Memory B cell (primary cell): ENCODE results near the gene GIMAP2.
A peak's percentile ranks its signal among the peaks of the same experiment; 100 is the strongest.
"Not testable (repeated sequence)": the region's sequence is repeated elsewhere in the genome, so short reads cannot be mapped to it uniquely, and the experiment has no call there.

Experiments
- ATAC-seq: fragments of 150-1000 bp; cut with Tn5 transposase; 2 replicates; pipeline ENCODE4 v1.10.0; 2021; ENCODE audit warnings: low read depth, mild to moderate bottlenecking, moderate library complexity
- DNase-seq, 2 donors: peaks; one replicate each; pipeline ENCODE4 v3.0.0; 2022; ENCODE audit warnings: low spot score in 2 of 2
- H3K27ac Mint-ChIP-seq: one replicate; pipeline ENCODE4 v1.8.0; 2022; ENCODE audit warnings: mild to moderate bottlenecking, moderate library complexity, mixed read lengths
- H3K27me3 Mint-ChIP-seq: one replicate; pipeline ENCODE4 v1.8.0; 2022; ENCODE audit warnings: mixed read lengths
- H3K36me3 Mint-ChIP-seq: one replicate; pipeline ENCODE4 v1.8.0; 2022; ENCODE audit warnings: mild to moderate bottlenecking, mixed read lengths
- H3K4me1 Mint-ChIP-seq: one replicate; pipeline ENCODE4 v1.8.0; 2022; ENCODE audit warnings: mixed read lengths
- H3K4me3 Mint-ChIP-seq: one replicate; pipeline ENCODE4 v1.8.0; 2022; ENCODE audit warnings: mild to moderate bottlenecking, moderate library complexity, mixed read lengths
- H3K9me3 Mint-ChIP-seq: one replicate; pipeline ENCODE4 v1.8.0; 2022; ENCODE audit warnings: mixed read lengths

GIMAP2 gene

DNA sequence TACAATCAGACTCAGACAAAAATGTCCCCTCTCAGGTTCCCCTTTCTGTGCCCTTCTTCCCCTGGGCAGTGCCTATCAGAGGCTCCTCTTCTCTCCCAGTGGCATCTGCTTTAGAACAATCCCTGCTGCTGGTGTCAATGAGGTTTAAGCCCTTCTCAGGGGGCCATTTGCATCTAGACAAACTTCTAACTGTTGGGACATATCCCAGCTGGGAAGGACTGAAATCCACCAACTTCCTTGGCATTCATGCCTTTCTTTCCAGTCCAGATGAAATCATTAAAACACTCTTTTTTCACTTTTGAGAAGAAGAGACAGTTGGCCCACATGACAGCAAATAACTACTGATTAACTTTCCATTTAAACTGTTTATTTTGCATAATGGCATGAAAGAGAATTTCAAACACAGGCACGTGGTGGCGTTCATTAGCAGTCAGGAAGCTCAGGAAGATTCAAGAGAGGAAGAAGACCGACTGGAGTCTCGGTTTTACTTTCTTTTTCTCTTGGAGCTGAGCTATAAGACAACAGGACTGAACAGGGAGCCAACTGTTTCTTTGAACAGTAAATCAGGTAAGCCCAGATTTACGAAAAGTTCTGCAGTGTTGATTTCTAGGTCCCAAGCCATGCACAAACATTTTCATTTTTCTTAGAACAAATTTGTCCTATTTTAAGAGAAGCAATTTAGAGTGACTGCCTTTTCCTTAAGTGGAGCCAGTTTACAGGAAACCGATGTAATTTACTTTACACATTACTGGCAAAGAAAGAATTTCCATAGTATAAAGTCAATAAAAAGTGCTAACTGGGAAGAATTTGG lies at the start of gene GIMAP2:
Gene GIMAP2 (plus strand): TSS at position 488 of the 811 bp plus-strand sequence. CDS start 1,354 bp downstream, outside the sequence.
- ATAC-seq (peak; percentile 92), DNase-seq (peak in 1 of 2 donors; percentile 14)
- no peaks in the 10 kb centered on the region for H3K27me3 Mint-ChIP-seq
- H3K4me1 Mint-ChIP-seq, result peaks cover 25% of the 10 kb centered on the region
- peak within 1 kb of the TSS; percentile 82 for H3K27ac Mint-ChIP-seq
- peaks cover 6% of the 10 kb centered on the region for H3K9me3 Mint-ChIP-seq
- peak within 1 kb of the TSS; percentile 91 for H3K4me3 Mint-ChIP-seq
- peaks cover 30% of the 10 kb centered on the region for H3K36me3 Mint-ChIP-seq

GRCh38 chr7:150641854-150642253 lies 43.7 kb upstream of the GIMAP2 start:
- Mint-ChIP-seq H3K4me1 (no peaks in the 10 kb centered on the region), H3K27ac (no peak overlapping the region), H3K9me3 (peaks cover 16% of the 10 kb centered on the region), H3K27me3 (peaks cover 11% of the 10 kb centered on the region), H3K4me3 (no peak overlapping the region), H3K36me3 (peaks cover 4% of the 10 kb centered on the region)
- no peak for DNase-seq
- no peak for ATAC-seq

DNA sequence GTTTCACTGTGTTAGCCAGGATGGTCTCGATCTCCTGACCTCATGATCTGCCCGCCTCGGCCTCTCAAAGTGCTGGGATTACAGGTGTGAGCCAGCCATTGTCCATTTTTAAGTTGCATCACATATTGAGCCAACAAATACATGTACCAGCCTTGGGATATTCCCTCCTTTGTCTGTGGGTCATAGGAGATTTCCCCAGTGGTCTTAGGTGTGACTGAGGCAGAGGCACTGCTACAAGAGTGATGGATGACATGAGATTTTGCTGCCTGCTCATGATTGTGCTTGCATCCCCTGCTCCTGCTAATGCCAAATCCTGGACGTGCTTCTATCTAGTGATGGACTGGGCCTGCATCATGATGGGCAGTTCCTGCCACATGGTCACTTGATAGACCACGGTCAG lies 42.6 kb upstream of the GIMAP2 start:
- H3K9me3 Mint-ChIP-seq, result peaks cover 13% of the 10 kb centered on the region
- no peak overlapping the region for H3K4me3 Mint-ChIP-seq
- no peaks in the 10 kb centered on the region for H3K4me1 Mint-ChIP-seq
- H3K27ac Mint-ChIP-seq, result no peak overlapping the region
- H3K27me3 Mint-ChIP-seq, result peaks cover 11% of the 10 kb centered on the region
- no peak for DNase-seq
- peaks cover 4% of the 10 kb centered on the region for H3K36me3 Mint-ChIP-seq
- ATAC-seq, result no peak

DNA sequence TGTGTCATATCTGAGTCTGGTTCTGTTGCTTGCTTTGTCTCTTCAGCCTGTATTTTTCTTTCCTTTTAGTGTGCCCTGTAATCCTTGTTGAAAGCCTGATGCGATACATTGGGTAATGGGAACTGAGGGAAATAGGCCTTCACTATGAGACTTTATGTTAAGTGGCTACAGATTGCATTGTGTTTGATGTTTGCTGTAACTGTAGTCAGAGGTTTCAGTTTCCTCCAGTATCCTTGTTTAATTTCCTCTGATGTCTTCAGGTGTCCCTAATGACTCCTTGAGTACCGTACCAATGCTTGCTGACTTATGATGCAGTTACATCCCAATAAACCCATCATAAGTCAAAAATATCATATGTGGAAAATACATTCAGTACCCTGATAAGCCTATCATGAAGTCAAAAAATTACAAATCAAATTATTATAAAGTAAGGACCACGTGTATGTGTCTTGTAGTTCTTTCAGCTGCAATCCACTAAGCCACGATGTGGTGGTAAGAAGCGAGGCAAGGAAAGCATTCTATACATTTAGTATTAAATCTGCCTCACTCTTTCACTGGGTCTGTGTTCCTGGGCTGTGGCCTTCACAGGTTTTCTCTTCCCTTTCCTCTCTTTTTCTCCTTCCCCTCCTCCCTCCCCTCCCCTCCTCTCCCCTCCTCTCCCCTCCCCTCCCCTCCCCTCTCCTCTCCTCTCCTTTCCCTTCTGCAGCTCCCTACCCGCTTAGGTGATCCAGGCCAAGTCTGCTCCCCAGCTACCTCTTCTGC lies 40.1 kb upstream of the GIMAP2 start:
- peaks cover 10% of the 10 kb centered on the region for H3K9me3 Mint-ChIP-seq
- H3K27me3 Mint-ChIP-seq, result peaks cover 9% of the 10 kb centered on the region
- no peak for ATAC-seq
- no peak for DNase-seq
- H3K36me3 Mint-ChIP-seq, result peaks cover 2% of the 10 kb centered on the region
- H3K27ac Mint-ChIP-seq, result peak overlapping the region; percentile 2
- H3K4me1 Mint-ChIP-seq, result no peaks in the 10 kb centered on the region
- no peak overlapping the region for H3K4me3 Mint-ChIP-seq

- Mint-ChIP-seq H3K27ac (no peak overlapping the region), H3K27me3 (peaks cover 5% of the 10 kb centered on the region), H3K36me3 (peaks cover 2% of the 10 kb centered on the region), H3K9me3 (peaks cover 7% of the 10 kb centered on the region), H3K4me3 (no peak overlapping the region), H3K4me1 (no peaks in the 10 kb centered on the region)
- ATAC-seq (no peak), DNase-seq (no peak)
Observed at GRCh38 chr7:150648353-150649079, 37.0 kb upstream of the GIMAP2 start.

GRCh38 chr7:150649080-150649385 lies 36.5 kb upstream of the GIMAP2 start:
- H3K9me3 Mint-ChIP-seq, result peaks cover 7% of the 10 kb centered on the region

DNA sequence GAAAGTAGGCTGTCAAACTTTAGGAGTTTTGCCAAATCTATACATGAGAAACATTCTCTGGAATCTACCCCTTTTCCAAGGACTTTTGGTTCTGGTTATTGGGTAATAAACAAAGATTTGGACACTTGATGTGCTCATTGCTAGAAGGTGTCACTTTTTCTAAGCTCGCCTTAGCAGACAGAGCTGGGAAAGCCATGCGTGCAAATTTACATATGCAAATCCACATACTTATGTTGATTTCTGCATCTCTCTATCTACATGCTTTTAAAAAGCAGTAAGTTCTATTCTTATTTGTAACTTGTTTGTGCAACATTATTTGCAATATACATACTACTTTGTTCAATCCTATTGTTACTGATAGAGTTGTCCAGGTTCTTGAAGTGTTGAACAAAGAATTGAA lies 30.8 kb upstream of the GIMAP2 start:
- Mint-ChIP-seq H3K27ac (no peak overlapping the region), H3K36me3 (no peaks in the 10 kb centered on the region), H3K27me3 (peaks cover 6% of the 10 kb centered on the region), H3K4me3 (no peak overlapping the region), H3K4me1 (no peaks in the 10 kb centered on the region), H3K9me3 (no peaks in the 10 kb centered on the region)
- no peak for ATAC-seq
- DNase-seq, result no peak

More at GRCh38 chr7:150649080-150649385, 36.5 kb upstream of the GIMAP2 start:
- DNase-seq (no peak), ATAC-seq (no peak)
- Mint-ChIP-seq H3K4me3 (no peak overlapping the region), H3K36me3 (peaks cover 2% of the 10 kb centered on the region), H3K27ac (no peak overlapping the region), H3K27me3 (peaks cover 7% of the 10 kb centered on the region), H3K4me1 (no peaks in the 10 kb centered on the region)

- Mint-ChIP-seq H3K36me3 (no peaks in the 10 kb centered on the region), H3K27me3 (peaks cover 7% of the 10 kb centered on the region), H3K27ac (no peak overlapping the region), H3K4me3 (no peak overlapping the region), H3K9me3 (no peaks in the 10 kb centered on the region), H3K4me1 (no peaks in the 10 kb centered on the region)
- no peak for DNase-seq
- ATAC-seq, result no peak
Observed at GRCh38 chr7:150656047-150656446, 29.5 kb upstream of the GIMAP2 start.

GRCh38 chr7:150657526-150657925 lies 28.0 kb upstream of the GIMAP2 start:
- DNase-seq (no peak), ATAC-seq (no peak)
- no peaks in the 10 kb centered on the region for H3K36me3 Mint-ChIP-seq
- peaks cover 7% of the 10 kb centered on the region for H3K27me3 Mint-ChIP-seq
- H3K27ac Mint-ChIP-seq, result no peak overlapping the region
- H3K4me1 Mint-ChIP-seq, result no peaks in the 10 kb centered on the region
- H3K9me3 Mint-ChIP-seq, result no peaks in the 10 kb centered on the region
- H3K4me3 Mint-ChIP-seq, result no peak overlapping the region

- peaks cover 12% of the 10 kb centered on the region for H3K4me1 Mint-ChIP-seq
- ATAC-seq (no peak), DNase-seq (no peak)
- H3K27ac Mint-ChIP-seq, result no peak overlapping the region
- no peak overlapping the region for H3K4me3 Mint-ChIP-seq
- no peaks in the 10 kb centered on the region for H3K36me3 Mint-ChIP-seq
- H3K27me3 Mint-ChIP-seq, result peaks cover 4% of the 10 kb centered on the region
- H3K9me3 Mint-ChIP-seq, result no peaks in the 10 kb centered on the region
Observed at GRCh38 chr7:150660939-150661613, 24.4 kb upstream of the GIMAP2 start.

DNA sequence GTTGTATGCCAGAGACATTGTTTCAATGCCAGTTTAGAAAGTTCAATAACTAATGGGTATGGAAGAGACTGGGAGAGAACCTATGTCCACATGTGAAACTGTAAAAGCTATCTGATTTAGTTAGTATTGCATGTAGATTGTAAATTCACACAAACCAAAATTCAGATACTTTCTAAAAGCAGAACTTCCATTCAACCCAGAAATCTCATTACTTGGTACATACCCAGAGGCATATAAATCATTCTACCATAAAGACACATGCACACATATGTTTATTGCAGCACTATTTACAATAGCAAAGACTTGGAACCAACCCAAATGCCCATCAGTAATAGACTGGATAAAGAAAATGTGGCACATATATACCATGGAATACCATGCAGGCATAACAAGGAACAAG lies 22.7 kb upstream of the GIMAP2 start:
- peaks cover 14% of the 10 kb centered on the region for H3K4me1 Mint-ChIP-seq
- not testable (repeated sequence) for H3K27ac Mint-ChIP-seq, H3K36me3 Mint-ChIP-seq, DNase-seq, H3K9me3 Mint-ChIP-seq, H3K27me3 Mint-ChIP-seq, ATAC-seq, H3K4me3 Mint-ChIP-seq

DNA sequence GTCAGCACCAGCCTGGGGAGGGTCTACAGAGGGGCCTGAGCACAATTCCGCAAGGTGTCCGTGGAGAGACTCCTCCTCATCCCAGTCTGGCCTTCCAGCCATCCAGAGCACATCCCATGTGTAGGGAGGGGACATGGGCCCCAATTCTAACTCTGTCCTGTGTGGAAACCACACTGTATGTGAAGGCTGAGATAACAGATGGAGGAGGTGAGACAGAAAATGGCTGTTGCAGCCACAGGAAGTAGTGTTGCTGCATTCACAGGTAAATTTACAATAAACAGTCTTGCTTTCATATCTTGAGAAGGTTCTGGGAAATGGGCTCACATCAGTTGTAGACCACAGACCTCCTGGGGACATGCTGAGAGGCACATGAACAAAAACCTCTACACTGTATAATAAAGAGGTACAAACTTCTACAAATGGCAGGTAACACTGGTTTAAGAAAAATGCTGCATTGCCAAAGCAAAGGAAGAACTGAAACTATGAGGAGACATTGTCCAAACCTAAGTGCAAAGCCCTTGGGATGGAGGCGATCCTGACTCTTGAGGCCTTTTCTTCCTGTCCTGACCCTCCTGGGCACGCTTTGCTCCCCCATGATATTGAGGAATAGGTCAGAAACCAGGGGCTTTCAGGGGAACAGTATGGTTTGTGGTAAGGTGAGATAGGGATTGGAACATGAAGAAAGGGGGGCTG lies 21.6 kb upstream of the GIMAP2 start:
- H3K4me1 Mint-ChIP-seq, result peaks cover 18% of the 10 kb centered on the region
- H3K27ac Mint-ChIP-seq, result peak overlapping the region; percentile 11
- peaks cover 2% of the 10 kb centered on the region for H3K36me3 Mint-ChIP-seq
- peaks cover 2% of the 10 kb centered on the region for H3K9me3 Mint-ChIP-seq
- no peak overlapping the region for H3K4me3 Mint-ChIP-seq
- ATAC-seq (peak; percentile 39), DNase-seq (no peak)
- H3K27me3 Mint-ChIP-seq, result peaks cover 3% of the 10 kb centered on the region

GRCh38 chr7:150665089-150665748 lies 20.3 kb upstream of the GIMAP2 start:
- ATAC-seq, result no peak
- peaks cover 5% of the 10 kb centered on the region for H3K36me3 Mint-ChIP-seq

More at GRCh38 chr7:150665089-150665748, 20.3 kb upstream of the GIMAP2 start:
- Mint-ChIP-seq H3K4me3 (no peak overlapping the region), H3K27me3 (peaks cover 4% of the 10 kb centered on the region), H3K27ac (no peak overlapping the region), H3K9me3 (peaks cover 5% of the 10 kb centered on the region), H3K4me1 (peaks cover 18% of the 10 kb centered on the region)
- DNase-seq, result no peak
